CMK (cell line): ENCODE results near the gene ATG3.
"Not testable (repeated sequence)": the region's sequence is repeated elsewhere in the genome, so short reads cannot be mapped to it uniquely, and the experiment has no call there.

ENCODE experiments used
- DNase-seq: peaks from one replicate; pipeline ENCODE4 v3.0.0-alpha.2; 2010; ENCODE audit warnings: low read depth

ATG3 gene

GRCh38 chr3:112498914-112499711 is 62.6 kb downstream of the ATG3 start, which contains the start of gene BTLA:
Gene BTLA (minus strand): TSS chr3:112499472. CDS start chr3:112499358, 114 bp downstream.
- no peak for DNase-seq

- DNase-seq = no peak
These were observed 63.7 kb downstream of the ATG3 start for GRCh38 chr3:112497897-112498548.

- DNase-seq = no peak
These were observed 65.2 kb downstream of the ATG3 start for GRCh38 chr3:112496366-112497067.

- DNase-seq = not testable (repeated sequence)
These were observed 67.4 kb downstream of the ATG3 start for GRCh38 chr3:112494448-112494767.

- no peak for DNase-seq
These were observed 69.6 kb downstream of the ATG3 start for GRCh38 chr3:112492124-112492523.

- DNase-seq = no peak
These were observed 70.4 kb downstream of the ATG3 start for GRCh38 chr3:112491373-112491772.

GRCh38 chr3:112489674-112490479 is 71.9 kb downstream of the ATG3 start:
- no peak for DNase-seq

GRCh38 chr3:112486811-112487505 is 74.8 kb downstream of the ATG3 start:
- DNase-seq = no peak

GRCh38 chr3:112484352-112484751 is 77.4 kb downstream of the ATG3 start:
- no peak for DNase-seq

GRCh38 chr3:112482675-112483074 is 79.1 kb downstream of the ATG3 start:
- DNase-seq = no peak
